CD4-positive, alpha-beta T cell treated with Interleukin-21 for 1 hour (primary cell): ENCODE results near the gene TNS4.

Source experiments
- DNase-seq: peaks from one replicate; pipeline ENCODE4 v3.0.0-alpha.2; 2020

Gene TNS4

GRCh38 chr17:40515011-40515410, 13.6 kb upstream of the TNS4 start:
- DNase-seq = no peak

DNA sequence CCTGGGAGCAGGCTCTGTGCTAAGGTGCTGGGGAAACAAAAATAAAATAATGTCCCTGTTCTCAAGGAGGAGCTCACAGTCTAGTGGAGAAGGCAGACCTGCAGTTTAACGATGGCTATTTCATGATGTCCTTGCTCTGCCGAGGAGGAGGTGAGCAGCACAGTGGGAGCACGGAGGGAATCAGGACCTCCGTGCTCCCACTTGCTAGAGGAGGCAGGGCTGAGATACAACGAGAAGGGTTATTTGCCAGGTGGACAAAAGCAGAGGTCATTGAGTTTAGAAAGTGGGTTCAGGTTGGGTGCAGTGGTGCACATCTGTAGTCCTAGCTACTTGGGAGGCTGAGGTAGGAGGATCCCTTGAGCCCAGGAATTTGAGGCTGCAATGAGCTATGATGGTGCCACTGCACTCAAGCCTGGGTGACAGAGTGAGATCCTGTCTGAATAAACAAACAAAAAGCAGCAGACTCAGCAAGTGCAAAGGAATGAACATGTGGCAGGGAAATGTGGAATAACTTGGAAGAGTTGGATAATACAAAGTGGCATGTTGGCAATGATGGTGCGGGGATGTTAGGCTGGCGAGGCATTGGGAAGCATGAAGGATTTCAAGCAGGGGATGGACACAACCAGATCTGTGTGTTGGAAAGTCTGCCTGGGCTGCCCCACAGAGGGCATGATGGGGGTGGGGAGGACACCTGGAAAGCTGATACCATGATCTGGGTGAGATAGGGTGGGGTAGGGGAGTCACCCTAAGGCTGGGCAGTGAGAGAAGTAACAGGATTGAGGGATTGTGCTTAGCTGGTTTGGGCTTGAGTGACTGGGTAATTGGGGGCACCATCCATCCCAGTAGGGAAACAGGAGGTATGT, 12.8 kb upstream of the TNS4 start:
- DNase-seq = no peak

- no peak for DNase-seq
Observed at GRCh38 chr17:40511667-40512220, 10.3 kb upstream of the TNS4 start.

- DNase-seq = no peak
Observed at GRCh38 chr17:40511136-40511535, 9.7 kb upstream of the TNS4 start.

GRCh38 chr17:40510328-40510648, 8.9 kb upstream of the TNS4 start:
- DNase-seq = no peak

GRCh38 chr17:40509626-40510327, 8.4 kb upstream of the TNS4 start:
- no peak for DNase-seq

- DNase-seq = no peak
Observed at GRCh38 chr17:40506786-40507185, 5.4 kb upstream of the TNS4 start.

DNA sequence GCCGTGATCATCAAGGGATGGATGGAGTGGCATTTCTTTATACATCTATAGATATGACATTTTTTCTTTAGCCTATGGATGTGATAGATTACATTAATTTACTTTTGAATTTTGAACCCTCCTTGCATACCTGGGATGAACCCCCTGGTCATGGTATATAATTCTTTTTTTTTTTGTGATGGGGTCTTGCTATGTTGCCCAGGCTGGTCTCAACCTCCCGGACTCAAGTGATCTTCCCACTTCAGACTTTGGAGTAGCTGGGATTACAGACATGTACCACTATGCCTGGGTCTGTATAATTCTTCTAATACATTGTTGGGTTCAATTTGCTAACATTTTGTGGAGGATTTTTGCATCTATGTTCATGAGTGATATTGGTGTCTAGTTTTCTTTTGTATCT, 1.7 kb upstream of the TNS4 start:
- DNase-seq = no peak

- DNase-seq = no peak
Observed at GRCh38 chr17:40502716-40503115, 1.3 kb upstream of the TNS4 start.

DNA sequence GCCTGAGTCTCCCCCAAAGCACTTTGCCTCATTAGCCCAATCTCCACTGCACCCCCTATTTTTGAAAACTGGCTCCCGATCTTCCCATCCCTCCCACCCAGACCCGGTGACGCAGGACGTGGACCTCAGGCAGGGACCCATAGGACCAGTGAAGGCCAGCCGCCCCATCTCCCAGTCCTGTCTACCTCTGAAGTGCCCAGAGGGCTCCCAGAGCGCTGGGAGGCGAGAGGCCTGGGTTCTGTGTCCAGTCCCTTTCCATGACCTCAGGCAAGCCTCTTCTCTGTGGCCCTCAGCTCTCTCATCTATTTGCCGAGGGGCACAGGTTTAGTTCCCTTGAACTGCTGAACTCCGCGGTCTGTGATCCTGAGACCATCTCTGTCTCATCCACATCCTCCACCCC, 714 bp downstream of the TNS4 start:
- DNase-seq = no peak

DNA sequence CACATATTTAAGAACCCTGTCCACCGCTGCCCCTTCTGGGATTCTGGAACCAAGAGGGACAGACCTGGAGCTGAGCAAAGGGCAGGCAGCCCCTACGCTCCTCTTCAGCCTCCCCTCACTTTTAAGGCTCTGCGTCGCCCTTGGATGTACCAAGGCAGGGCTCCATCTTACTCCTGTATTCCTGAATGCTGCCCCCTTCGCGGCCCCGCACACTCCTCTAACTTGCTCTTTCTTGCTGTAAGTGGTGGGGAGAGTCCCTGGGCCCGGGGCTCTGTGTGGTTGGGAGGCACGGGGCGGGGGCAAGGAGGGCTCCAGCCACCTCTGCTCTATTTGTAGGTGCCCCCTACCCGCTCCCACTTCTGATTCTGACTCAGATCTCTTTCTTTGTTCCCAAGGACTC, 1.2 kb downstream of the TNS4 start:
- DNase-seq = no peak

GRCh38 chr17:40499551-40500189, 1.8 kb downstream of the TNS4 start:
- no peak for DNase-seq

- no peak for DNase-seq
Observed at GRCh38 chr17:40498281-40499084, 2.9 kb downstream of the TNS4 start.

DNA sequence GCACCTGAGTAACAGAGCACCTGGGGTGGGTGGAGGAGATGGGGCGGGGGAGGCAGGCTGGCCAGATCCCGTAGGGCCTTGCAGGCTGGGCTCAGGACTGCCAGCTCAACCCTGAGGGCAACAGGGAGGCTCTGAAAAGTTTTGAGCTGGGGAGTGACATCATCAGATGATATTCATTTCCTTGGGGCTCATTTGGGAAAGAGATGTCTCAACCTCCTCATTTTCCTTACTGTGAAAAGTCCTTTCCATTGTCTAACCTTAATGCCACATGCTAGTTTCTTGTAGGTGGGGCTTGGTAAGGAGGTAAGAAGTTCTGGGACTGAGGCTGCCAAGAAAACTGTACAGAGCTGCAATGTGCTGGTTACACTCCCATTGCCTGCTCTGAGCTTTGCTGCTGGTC, 3.7 kb downstream of the TNS4 start:
- DNase-seq = no peak

- DNase-seq = no peak
Observed at GRCh38 chr17:40496634-40497420, 4.6 kb downstream of the TNS4 start.

DNA sequence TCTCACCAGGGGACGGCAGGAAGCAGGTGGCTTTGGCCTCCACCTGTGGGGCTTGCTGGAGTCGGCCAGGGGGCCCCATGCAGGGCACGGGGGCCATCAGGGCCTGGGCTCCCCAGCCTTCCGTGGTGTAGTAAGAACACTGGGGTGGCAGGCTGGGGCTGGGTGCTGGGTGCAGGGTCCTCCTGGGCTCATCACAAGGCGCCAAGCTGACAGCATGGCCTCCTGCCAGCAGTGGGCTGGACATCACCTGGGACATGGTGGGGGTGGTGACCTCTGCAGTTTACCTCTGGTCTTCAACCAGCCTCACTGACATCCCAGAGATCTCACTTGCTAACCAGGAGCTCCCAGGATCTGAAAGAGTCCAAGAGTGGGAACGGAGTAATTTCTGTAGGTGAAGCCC, 5.3 kb downstream of the TNS4 start:
- no peak for DNase-seq

DNA sequence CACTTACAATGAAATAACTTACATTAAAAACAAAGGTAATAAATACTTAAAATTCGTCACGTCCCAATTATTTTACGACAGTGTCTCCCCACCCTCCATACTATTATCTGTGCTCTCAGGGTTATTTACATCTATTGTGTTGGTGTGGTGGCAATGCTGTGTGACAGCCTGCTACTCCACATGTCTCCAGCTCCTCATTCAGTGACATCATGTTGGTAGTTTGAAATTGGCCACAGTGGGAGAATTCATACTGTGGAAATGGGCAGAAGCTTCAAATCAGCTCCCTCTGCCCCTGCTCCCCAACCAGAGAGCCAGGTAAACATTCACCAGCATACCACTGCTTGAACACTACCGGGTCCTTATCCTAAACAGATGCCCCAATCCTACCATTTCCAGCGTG, 6.3 kb downstream of the TNS4 start:
- DNase-seq = no peak

DNA sequence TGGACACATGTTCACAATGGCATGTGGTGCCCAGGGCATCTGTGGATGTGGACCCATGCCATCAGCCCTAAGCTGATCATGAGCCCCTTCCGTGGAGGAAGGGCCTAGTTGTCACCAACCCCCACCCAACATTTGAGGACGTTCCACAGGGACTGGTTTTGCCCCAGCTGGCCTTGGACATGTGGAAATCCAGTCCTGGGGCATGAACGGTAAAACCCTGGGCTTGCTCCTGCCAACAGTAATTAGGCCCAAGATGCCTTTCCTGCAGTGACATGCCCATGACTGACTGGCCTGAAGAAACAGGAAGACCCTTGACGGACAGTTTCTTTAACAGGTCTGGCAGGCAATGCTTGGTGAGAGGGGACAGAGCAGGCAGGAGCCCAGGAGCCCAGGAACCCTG, 7.7 kb downstream of the TNS4 start:
- no peak for DNase-seq

DNA sequence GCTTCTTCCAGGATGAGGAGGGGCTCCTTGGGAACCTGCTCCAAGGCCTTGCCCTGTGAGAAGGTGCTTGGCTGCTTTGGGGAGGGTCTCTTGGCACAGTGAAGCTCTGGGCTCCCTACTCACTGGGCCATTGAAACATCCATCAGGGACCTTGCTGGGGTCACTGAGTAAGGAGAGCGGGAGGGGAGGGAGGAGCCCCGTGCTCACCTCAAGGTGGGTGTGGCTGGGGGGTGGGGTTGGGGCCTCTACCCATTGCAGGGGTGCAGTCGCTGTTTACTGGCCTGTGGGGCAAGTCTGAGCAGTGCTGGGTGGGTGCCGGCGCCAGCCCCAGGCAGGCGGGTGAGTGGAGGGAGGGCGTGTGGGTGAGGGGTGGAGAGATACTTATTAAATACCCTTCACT, 9.9 kb downstream of the TNS4 start:
- DNase-seq = no peak

DNA sequence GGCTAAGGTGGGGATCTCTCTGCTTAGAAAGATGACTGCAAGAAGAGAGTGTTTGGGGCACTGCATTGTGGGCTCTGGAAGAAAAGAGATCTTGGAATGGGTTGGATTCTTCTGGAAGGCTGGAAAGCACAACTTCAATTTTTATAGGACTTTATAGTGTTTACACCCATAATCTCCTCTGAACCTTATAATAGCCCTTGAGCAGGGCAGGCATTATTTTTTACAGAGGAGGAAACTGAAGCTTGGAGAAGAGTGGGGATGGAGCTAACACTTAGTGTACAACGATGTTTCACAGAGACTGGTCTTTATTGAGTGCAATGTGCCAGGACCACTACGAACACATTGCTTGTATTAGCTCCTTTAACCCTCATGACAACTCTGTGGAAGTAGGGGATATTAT, 10.4 kb downstream of the TNS4 start:
- DNase-seq = no peak

DNA sequence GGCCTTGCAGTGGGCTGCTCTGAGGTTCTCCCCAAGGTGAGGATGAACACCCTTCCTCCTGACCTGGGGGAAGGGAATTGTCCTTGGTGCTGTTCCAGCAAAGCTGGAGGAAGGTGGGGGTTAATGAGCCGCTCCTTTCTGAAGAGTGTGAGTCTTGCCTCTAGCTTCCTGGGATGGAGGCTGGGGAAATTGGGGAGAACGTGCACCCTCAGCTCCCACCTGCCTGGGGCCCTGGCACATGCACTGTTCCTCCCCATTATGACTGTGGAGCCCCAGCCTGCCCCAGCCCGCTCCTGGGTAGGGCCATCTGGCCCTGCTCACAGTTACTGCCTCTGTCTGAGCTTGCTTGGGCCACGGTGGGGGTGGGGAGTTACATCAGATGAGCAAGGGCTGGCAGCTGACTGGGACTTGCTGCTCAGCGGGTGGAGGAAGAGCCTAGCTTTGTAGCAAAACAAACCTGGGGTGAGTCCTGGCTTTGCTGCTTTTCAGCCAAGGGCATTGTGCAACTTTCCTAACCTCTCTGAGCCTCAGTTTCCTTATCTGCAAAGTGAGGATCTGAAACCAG, 11.1 kb downstream of the TNS4 start:
- DNase-seq = no peak
